HL-60 (cell line): Measurements from ENCODE around the gene SMIM45.

Source experiments
- DNase-seq, 2 experiments: peaks; one replicate each; pipeline ENCODE4 v3.0.0-alpha.2; 2010 to 2020; ENCODE audit warnings: low read depth in 1 of 2, low spot score in 1 of 2
- H3K27ac ChIP-seq: fragments of 250-450 bp; sonication (Bioruptor Pico); replicated peaks from 2 replicates; pipeline ENCODE4 v1.5.1; 2020; ENCODE audit warnings: mild to moderate bottlenecking, moderate library complexity
- H3K27me3 ChIP-seq: fragments of 250-450 bp; sonication (Bioruptor Pico); 2 replicates; pipeline ENCODE4 v1.5.1; 2021; ENCODE audit warnings: mild to moderate bottlenecking, moderate library complexity; ENCODE audit not compliant: insufficient read depth, poor library complexity, severe bottlenecking
- H3K4me3 ChIP-seq: replicated peaks from 2 replicates; pipeline ENCODE4 v1.5.1; 2011; ENCODE audit warnings: mild to moderate bottlenecking, control low read depth, low read length; ENCODE audit not compliant: insufficient read depth
- GABPA ChIP-seq: IDR thresholded peaks from 2 replicates; pipeline ENCODE4 v1.6.1; 2012; ENCODE audit warnings: low read depth
- POLR2AphosphoS5 ChIP-seq: IDR thresholded peaks from 2 replicates; pipeline ENCODE4 v1.6.1; 2012; ENCODE audit warnings: low read depth
- SPI1 ChIP-seq: IDR thresholded peaks from 2 replicates; pipeline ENCODE4 v1.6.1; 2012; ENCODE audit warnings: low read depth, mild to moderate bottlenecking, borderline replicate concordance
- TF ChIP-seq, protein P1 (sequence below): IDR thresholded peaks from one replicate; pipeline ENCODE4 v1.5.1; 2011; ENCODE audit warnings: low read length, control low read depth, inconsistent platforms; ENCODE audit not compliant: insufficient read depth
- TF ChIP-seq, protein P2 (sequence below): IDR thresholded peaks from 2 replicates; pipeline ENCODE4 v1.6.1; 2012; ENCODE audit warnings: low read depth; ENCODE audit not compliant: insufficient replicate concordance

The SMIM45 gene

DNA sequence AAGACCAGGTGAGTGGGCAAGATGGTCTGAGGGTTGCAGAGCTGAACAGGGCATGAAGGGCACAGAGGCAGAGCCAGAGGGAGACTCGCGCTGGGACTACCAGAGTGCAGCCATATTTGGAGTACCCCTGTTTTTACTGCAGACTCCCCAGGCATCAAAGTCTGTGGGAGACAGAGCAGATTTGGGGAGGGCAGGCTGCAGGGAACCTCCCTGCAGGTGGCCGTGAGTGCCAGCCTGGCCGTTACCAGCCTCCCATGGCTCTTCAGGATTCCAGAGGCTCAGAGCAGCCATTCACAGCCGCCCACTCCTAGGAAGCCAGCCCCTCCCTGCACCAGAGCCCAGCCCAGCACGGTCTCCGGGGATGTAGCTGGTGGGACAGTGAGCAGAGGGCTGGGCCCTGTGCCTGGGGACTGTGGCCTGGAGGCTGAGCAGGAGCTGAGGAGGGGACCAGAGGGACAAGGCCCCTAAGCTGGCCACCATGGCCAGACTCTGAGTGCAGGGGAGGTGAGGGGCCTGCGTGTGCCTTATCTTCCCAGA lies 17.2 kb downstream of the SMIM45 start, which contains the start of gene SEPTIN3:
SEPTIN3 (plus strand) TSS at position 334 of the 537 bp plus-strand sequence. CDS start 2,050 bp downstream, outside the sequence.
- no peak within 1 kb of the TSS for H3K4me3 ChIP-seq
- no peak for DNase-seq
- H3K27ac ChIP-seq = no peak within 1 kb of the TSS
- H3K27me3 ChIP-seq = no peaks in the 10 kb centered on the region
- TF ChIP-seq SPI1 (no peak), GABPA (no peak), POLR2AphosphoS5 (no peak)
- TF ChIP-seq, protein P1, sequence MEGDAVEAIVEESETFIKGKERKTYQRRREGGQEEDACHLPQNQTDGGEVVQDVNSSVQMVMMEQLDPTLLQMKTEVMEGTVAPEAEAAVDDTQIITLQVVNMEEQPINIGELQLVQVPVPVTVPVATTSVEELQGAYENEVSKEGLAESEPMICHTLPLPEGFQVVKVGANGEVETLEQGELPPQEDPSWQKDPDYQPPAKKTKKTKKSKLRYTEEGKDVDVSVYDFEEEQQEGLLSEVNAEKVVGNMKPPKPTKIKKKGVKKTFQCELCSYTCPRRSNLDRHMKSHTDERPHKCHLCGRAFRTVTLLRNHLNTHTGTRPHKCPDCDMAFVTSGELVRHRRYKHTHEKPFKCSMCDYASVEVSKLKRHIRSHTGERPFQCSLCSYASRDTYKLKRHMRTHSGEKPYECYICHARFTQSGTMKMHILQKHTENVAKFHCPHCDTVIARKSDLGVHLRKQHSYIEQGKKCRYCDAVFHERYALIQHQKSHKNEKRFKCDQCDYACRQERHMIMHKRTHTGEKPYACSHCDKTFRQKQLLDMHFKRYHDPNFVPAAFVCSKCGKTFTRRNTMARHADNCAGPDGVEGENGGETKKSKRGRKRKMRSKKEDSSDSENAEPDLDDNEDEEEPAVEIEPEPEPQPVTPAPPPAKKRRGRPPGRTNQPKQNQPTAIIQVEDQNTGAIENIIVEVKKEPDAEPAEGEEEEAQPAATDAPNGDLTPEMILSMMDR = no peak
- TF ChIP-seq, protein P2, sequence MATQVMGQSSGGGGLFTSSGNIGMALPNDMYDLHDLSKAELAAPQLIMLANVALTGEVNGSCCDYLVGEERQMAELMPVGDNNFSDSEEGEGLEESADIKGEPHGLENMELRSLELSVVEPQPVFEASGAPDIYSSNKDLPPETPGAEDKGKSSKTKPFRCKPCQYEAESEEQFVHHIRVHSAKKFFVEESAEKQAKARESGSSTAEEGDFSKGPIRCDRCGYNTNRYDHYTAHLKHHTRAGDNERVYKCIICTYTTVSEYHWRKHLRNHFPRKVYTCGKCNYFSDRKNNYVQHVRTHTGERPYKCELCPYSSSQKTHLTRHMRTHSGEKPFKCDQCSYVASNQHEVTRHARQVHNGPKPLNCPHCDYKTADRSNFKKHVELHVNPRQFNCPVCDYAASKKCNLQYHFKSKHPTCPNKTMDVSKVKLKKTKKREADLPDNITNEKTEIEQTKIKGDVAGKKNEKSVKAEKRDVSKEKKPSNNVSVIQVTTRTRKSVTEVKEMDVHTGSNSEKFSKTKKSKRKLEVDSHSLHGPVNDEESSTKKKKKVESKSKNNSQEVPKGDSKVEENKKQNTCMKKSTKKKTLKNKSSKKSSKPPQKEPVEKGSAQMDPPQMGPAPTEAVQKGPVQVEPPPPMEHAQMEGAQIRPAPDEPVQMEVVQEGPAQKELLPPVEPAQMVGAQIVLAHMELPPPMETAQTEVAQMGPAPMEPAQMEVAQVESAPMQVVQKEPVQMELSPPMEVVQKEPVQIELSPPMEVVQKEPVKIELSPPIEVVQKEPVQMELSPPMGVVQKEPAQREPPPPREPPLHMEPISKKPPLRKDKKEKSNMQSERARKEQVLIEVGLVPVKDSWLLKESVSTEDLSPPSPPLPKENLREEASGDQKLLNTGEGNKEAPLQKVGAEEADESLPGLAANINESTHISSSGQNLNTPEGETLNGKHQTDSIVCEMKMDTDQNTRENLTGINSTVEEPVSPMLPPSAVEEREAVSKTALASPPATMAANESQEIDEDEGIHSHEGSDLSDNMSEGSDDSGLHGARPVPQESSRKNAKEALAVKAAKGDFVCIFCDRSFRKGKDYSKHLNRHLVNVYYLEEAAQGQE = no peak

DNA sequence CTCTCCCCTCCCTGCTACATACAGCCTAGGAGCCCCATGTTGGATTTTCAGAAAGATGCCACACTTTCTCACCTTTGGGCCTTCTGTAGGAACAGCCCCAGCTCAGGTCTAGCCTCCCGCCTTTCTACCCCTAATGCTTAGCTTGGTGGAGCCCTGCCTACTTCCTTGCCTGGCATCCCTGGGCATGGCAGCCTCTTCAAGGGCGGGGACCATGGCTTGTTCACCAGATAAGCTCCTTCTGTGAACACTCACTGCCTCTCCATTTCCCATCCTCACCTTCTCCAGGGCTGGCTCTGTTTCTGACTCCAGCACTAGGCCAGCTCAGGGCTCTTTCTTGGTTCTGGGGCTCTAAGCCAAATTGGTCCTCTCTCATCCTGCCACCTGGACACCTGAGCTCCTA lies 18.7 kb downstream of the SMIM45 start:
- Histone ChIP-seq H3K4me3 (no peak overlapping the region), H3K27ac (no peak overlapping the region)

DNA sequence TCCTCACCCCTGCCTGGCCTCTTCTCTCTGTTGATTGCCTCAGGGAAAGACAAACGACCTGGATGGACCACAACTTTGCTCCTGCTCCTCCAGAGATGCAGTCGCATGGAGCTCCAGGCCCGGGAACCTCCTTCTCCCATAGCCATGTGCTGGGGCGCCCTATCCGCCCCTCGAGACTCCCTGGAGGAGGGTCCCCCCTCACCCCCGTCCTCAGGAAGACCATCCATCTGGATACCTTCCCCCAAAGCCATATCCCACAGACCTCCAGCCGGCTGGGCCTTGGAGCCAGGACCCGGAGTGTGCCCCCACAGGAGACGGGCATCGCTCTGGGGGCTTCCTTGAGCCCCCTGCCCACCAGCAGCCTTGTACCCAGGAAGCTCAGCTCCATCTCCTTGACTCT lies 19.5 kb downstream of the SMIM45 start:
- TF ChIP-seq, protein P2 = no peak
- TF ChIP-seq POLR2AphosphoS5 (no peak), SPI1 (no peak), GABPA (no peak)
- TF ChIP-seq, protein P1 = no peak

More for the DNA sequence above, 18.7 kb downstream of the SMIM45 start:
- DNase-seq = no peak
- peaks cover 1% of the 10 kb centered on the region for H3K27me3 ChIP-seq
- TF ChIP-seq SPI1 = no peak
- TF ChIP-seq POLR2AphosphoS5 = no peak

DNA sequence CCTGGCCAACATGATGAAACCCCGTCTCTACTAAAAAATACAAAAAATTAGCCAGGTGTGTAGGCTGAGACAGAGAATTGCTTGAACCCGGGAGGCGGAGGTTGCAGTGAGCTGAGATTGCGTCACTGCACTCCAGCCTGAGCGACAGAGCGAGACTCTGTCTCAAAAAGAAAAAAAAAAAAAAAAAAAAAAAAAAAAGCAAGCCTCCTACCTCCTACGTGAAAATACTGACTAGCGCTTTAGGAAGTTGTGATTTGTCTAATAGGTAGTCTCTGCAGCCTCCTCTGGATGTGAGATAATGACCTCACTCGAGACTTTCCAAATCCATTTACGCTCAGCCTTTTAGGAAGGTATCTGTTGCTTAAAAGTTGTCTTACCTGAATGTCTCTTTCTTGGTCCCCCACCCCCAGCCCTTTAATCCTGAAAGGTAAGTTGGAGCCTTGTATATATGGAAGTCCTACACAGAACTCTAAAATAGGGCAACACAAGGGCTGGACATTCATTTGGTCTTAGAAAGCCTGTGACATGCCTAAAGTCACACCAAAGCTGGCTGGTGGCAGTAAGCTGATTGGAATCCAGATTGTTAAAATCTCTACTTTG lies 22.8 kb downstream of the SMIM45 start:
- peaks cover 23% of the 10 kb centered on the region for H3K27me3 ChIP-seq
- TF ChIP-seq POLR2AphosphoS5 (no peak), SPI1 (no peak), GABPA (no peak)
- TF ChIP-seq, protein P1 = no peak
- TF ChIP-seq, protein P2 = no peak
- no peak overlapping the region for H3K27ac ChIP-seq
- no peak for DNase-seq
- H3K4me3 ChIP-seq = no peak overlapping the region

More for the DNA sequence above, 19.5 kb downstream of the SMIM45 start:
- Histone ChIP-seq H3K4me3 (no peak overlapping the region), H3K27me3 (peaks cover 10% of the 10 kb centered on the region), H3K27ac (no peak overlapping the region)
- no peak for DNase-seq
